Testis (tissue), 3 donors: ENCODE measurements around the gene DIP2B. TPM values are rescaled to one million over a fixed set of nuclear protein-coding genes. Genes with fewer than 3 reads are reported as not detected.

Source experiments
- DNase-seq: peaks from one replicate; pipeline ENCODE4 v3.0.0-alpha.2; 2019
- H3K27ac ChIP-seq, 2 donors: fragments of 200-600 bp; sonication (generic); one replicate each; pipeline ENCODE4 v1.5.1; 2019
- H3K27me3 ChIP-seq: fragments of 200-600 bp; sonication (generic); one replicate; pipeline ENCODE4 v1.5.1; 2019
- H3K36me3 ChIP-seq: fragments of 200-600 bp; sonication (generic); one replicate; pipeline ENCODE4 v1.5.1; 2017; ENCODE audit warnings: low read depth; ENCODE audit errors: missing control alignments
- H3K4me1 ChIP-seq: fragments of 200-600 bp; sonication (generic); one replicate; pipeline ENCODE4 v1.5.1; 2019
- H3K4me3 ChIP-seq, 2 donors: fragments of 200-600 bp; sonication (generic); one replicate each; pipeline ENCODE4 v1.5.1; 2017 to 2019
- H3K9me3 ChIP-seq: fragments of 200-600 bp; sonication (generic); one replicate; pipeline ENCODE4 v1.5.1; 2017
- POLR2A ChIP-seq: fragments of 450-650 bp; IDR thresholded peaks from one replicate; pipeline ENCODE4 v1.6.1; 2017; ENCODE audit warnings: antibody characterized with exemption, mild to moderate bottlenecking, moderate library complexity
- WGBS, 2 donors: methylation state at CpG; one replicate each; pipeline ENCODE4 v1.1.5; 2018; 5-methylcytosine and 5-hydroxymethylcytosine counted together
- intact Hi-C: fragments of 100-400 bp; cut with DNase I; formaldehyde crosslinking; loops from one replicate; pipeline ENCODE4 v1.15.1; 2023; ENCODE audit warnings: low total_unique reads
- polyA plus RNA-seq: library from polyadenylated mRNA; stranded (reverse); fragments of 350-450 nt; fragmentation: Illumina TruSeq; extraction: RNeasy Lipid Tissue Mini Kit (QIAGEN cat#74804); gene quantifications from one replicate; pipeline ENCODE4 v1.2.3, GENCODE V29; 2014; ENCODE audit warnings: low read depth, low replicate concordance; ENCODE audit not compliant: insufficient read depth
- total RNA-seq, 2 donors: library from RNA; depleted of rRNA; stranded (reverse); fragments of >200 nt; gene quantifications; one replicate each; pipeline ENCODE4 v1.2.3, GENCODE V29; 2016
- TF ChIP-seq, protein P1 (sequence below), 3 experiments: fragments of 450-650 bp in 2 of 3; fragments of 200-600 bp in 1 of 3; sonication (generic) in 1 of 3; IDR thresholded peaks; one replicate each; pipeline ENCODE4 v1.5.1; 2016 to 2019; ENCODE audit warnings: antibody characterized with exemption in 3 of 3, mild to moderate bottlenecking in 2 of 3, moderate library complexity in 1 of 3

Gene DIP2B
- total and polyA plus RNA-seq, 3 donors from 2014 or later = 19.1 to 57.1 (median 43.5) TPM

DNA sequence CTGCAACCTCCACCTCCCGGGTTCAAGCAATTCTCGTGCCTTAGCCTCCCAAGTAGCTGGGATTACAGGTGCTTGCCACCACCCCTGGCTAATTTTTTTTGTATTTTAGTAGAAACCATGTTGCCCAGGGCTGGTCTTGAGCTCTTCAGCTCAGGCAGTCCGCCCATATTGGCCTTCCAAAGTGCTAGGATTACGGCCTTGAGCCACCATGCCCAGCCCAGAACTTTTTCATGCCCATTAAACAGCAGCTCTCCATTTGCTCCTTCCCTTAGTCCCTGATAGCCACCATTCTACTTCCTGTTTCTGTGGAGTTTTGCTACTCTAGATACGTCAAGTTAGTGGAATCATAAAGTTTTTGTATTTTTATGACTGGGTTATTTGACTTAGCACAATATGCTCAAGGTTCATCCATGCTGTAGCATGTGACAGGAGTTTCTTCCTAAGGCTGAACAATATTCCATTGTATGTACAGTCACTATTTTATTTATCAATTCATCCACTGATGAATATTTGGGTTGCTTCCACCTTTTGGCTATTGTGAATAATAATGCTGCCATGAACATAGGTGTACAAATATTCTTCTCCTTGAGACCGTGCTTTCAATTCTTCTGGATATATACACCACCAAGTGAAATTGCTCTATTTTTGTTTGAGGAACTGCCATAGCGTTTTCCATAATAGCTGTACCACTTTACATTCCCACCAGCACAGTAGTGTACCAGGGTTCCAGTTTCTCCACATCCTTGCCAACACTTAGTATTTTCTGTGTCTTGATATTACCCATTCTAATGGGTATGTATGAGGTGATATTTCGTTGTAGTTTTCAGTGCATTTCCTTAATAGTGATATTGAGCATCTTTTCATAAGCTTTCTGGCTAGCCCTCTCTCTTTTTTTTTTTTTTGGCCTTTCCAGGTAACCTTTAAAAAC lies 274.1 kb downstream of the DIP2B start:
- Histone ChIP-seq H3K9me3 (no peaks in the 10 kb centered on the region), H3K27me3 (no peaks in the 10 kb centered on the region), H3K4me1 (no peaks in the 10 kb centered on the region), H3K36me3 (no peaks in the 10 kb centered on the region), H3K27ac (no peak overlapping the region), H3K4me3 (no peak overlapping the region)
- DNase-seq = no peak
- intact Hi-C loops = no loop called here
- WGBS, 2 donors = 90 to 94% methylated on average over 8 of the region's 8 CpGs
- TF ChIP-seq, protein P1, sequence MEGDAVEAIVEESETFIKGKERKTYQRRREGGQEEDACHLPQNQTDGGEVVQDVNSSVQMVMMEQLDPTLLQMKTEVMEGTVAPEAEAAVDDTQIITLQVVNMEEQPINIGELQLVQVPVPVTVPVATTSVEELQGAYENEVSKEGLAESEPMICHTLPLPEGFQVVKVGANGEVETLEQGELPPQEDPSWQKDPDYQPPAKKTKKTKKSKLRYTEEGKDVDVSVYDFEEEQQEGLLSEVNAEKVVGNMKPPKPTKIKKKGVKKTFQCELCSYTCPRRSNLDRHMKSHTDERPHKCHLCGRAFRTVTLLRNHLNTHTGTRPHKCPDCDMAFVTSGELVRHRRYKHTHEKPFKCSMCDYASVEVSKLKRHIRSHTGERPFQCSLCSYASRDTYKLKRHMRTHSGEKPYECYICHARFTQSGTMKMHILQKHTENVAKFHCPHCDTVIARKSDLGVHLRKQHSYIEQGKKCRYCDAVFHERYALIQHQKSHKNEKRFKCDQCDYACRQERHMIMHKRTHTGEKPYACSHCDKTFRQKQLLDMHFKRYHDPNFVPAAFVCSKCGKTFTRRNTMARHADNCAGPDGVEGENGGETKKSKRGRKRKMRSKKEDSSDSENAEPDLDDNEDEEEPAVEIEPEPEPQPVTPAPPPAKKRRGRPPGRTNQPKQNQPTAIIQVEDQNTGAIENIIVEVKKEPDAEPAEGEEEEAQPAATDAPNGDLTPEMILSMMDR (IDR thresholded peaks at IDR 0.05) = no peak
- TF ChIP-seq POLR2A = no peak

DNA sequence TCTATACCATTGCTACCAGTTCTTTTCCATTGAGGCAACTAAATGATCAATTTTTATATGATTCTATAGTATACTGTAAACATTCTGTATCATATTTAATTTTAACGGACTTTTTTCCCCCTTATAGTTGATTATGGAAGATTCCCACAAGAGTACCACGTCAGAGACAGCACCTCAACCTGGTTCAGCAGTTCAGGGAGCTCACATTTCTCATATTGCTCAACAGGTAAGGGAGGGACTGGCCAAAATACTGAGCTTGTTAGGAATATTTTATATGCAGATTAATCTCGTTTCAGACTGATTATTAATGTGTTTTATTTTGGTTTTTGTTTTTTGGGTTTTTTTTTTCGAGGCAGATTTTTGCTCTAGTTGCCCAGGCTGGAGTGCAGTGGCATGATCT lies 275.2 kb downstream of the DIP2B start:
- WGBS, 2 donors = 91 to 92% methylated on average over 4 of the region's 4 CpGs
- Histone ChIP-seq H3K27me3 (no peaks in the 10 kb centered on the region), H3K27ac (no peak overlapping the region), H3K4me3 (no peak overlapping the region), H3K9me3 (no peaks in the 10 kb centered on the region), H3K36me3 (no peaks in the 10 kb centered on the region), H3K4me1 (no peaks in the 10 kb centered on the region)
- intact Hi-C loops = no loop called here
- DNase-seq = no peak
- TF ChIP-seq POLR2A = no peak
- TF ChIP-seq, protein P1 (IDR thresholded peaks at IDR 0.05) = no peak

DNA sequence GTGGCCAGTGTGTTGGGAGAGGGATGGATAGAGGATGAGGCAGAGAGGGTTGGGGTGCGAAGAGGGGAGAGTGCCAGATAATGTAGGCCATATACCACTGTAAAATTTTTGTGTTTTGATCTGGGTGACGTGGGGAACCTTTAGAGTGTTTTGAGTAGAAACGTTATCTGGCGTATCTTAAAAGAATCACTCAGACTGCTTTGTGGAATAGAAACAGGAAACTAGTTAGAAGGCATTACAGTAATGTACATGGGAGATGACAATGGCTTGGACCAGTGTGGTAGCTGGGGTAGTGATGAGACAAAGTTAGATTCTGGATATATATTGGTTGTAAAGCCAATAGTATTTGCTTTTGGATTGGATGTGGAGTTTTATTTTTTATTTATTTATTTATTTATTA lies 279.7 kb downstream of the DIP2B start:
- intact Hi-C loops = no loop called here
- Histone ChIP-seq H3K36me3 (no peaks in the 10 kb centered on the region), H3K27me3 (no peaks in the 10 kb centered on the region), H3K4me3 (no peak overlapping the region), H3K27ac (no peak overlapping the region), H3K9me3 (no peaks in the 10 kb centered on the region), H3K4me1 (no peaks in the 10 kb centered on the region)
- no peak for TF ChIP-seq POLR2A
- TF ChIP-seq, protein P1 (IDR thresholded peaks at IDR 0.05) = no peak
- 87 to 93% methylated on average over 4 of the region's 4 CpGs for WGBS, 2 donors
- no peak for DNase-seq

DNA sequence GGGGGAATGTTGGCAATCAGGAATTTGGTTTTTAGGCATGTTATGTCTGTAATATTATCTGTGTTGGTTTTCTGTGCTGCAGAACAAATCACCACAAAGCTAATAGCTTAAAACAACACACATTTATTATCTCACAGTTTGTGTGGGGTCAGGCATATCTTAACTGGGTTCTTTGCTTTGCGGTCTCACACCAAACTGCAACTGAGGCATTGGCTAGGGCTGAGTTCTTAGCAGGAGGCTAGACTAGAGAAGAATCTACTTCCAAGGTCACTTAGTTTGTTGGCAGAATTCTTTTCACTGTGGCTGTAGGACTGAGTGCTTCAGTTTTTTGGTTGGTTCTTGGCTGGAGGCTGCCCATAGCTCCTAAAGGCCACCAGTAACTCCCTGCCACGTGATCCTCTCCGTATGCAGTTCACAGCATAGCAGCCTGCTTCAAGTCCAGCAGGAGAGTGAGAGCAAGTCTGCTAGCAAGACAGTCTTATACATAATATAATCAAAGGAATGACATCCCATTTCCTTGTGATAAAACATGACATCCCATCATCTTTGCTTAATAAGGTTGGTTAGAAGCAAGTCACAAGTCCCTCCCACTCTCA lies 280.7 kb downstream of the DIP2B start:
- Histone ChIP-seq H3K4me1 (no peaks in the 10 kb centered on the region), H3K4me3 (no peak overlapping the region), H3K27ac (no peak overlapping the region), H3K9me3 (no peaks in the 10 kb centered on the region), H3K27me3 (no peaks in the 10 kb centered on the region), H3K36me3 (no peaks in the 10 kb centered on the region)
- no peak for DNase-seq
- intact Hi-C loops = no loop called here
- TF ChIP-seq, protein P1 (IDR thresholded peaks at IDR 0.05) = no peak
- WGBS, 2 donors = 100% methylated on average over 3 of the region's 3 CpGs
